IPS DF 4.7 (cell line): Measurements from ENCODE around the gene RNF186.

Experiments
- DNase-seq: peaks from one replicate; pipeline ENCODE4 v3.0.0-alpha.2; 2013; ENCODE audit warnings: low spot score; ENCODE audit errors: extremely low read depth

RNF186 gene

DNA sequence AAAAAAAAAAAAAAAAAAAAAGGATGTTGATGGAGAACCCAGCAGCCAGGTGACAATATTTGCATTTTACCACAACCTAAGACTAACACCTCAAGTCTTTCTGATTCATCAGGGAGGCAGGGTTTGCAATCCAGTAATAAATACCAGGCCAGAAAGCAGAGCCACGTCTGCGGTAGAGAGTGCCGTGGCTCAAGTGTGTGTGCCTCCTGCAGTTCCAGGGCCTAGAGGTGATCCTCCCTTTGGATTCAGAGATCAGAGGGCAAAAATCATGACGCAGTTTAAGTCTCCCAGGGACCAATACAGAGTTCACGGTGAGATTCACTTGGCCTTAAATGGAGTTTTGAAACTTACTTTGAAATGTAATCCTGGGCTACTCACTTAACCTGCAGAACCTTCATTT lies 50.2 kb downstream of the RNF186 start:
- DNase-seq, result no peak
